Measurements from ENCODE around the gene TRPV3. TPM values are rescaled to one million over a fixed set of nuclear protein-coding genes. Genes with fewer than 3 reads are reported as not detected.
"Not testable (repeated sequence)": the region's sequence is repeated elsewhere in the genome, so short reads cannot be mapped to it uniquely, and the experiment has no call there.

Gene TRPV3
- total and polyA plus RNA-seq, 5 donors from 2014 or later = 0.06 to 0.25 TPM; not detected in 3

DNA sequence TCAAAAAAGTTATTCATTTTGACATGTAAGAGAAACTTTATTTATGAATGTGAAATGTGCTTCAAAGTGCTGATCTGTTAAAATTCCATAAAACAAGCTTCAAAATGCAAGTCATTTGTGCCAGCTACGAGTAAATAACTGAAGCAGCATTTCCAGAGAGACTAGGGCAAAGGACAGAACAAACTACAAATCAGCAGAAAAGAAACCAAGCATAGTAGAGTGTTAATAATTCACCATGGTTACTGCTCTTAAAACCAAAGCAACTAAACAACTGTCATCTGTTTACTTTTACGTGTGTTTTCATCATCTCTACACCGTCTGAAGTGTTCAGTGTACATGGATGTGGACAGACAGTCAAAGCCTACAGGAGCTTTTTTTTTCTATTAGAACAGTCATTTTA lies 83.4 kb downstream of the TRPV3 start:
- no peak for ATAC-seq (ENCODE audit: low read depth in 2 of 2)
- no peaks in the 10 kb centered on the region for H3K36me3 ChIP-seq (ENCODE audit: control insufficient read depth, insufficient read depth, low read length)
- Mint-ChIP-seq H3K4me1 (peaks cover 0 to 3% (median 0%) of the 10 kb centered on the region in 4 donors), H3K9me3 (no peaks in the 10 kb centered on the region), H3K4me3 (no peak overlapping the region), H3K27me3 (peaks cover 14% of the 10 kb centered on the region), H3K36me3 (no peaks in the 10 kb centered on the region), H3K27ac (no peak overlapping the region)
- peaks cover 1% of the 10 kb centered on the region for H3K27me3 ChIP-seq (ENCODE audit: control insufficient read depth, insufficient read depth, low read length)
- H3K9me3 ChIP-seq (ENCODE audit: control insufficient read depth in 2 of 2, low read length in 2 of 2) = no peaks in the 10 kb centered on the region
- H3K27ac ChIP-seq (ENCODE audit: insufficient read depth, low read length, poor library complexity, severe bottlenecking) = no peak overlapping the region
- H3K4me1 ChIP-seq (ENCODE audit: control insufficient read depth, insufficient read depth, low read length, poor library complexity, severe bottlenecking) = no peaks in the 10 kb centered on the region
- H3K4me3 ChIP-seq (ENCODE audit: low read depth, low read length) = no peak overlapping the region
- DNase-seq = no peak

GRCh38 chr17:3472137-3472536 lies 85.5 kb downstream of the TRPV3 start:
- Mint-ChIP-seq H3K27ac (no peak overlapping the region), H3K4me1 (peaks cover 0 to 3% (median 0%) of the 10 kb centered on the region in 4 donors), H3K4me3 (no peak overlapping the region), H3K36me3 (no peaks in the 10 kb centered on the region), H3K9me3 (peaks cover 0 to 1% (median 0%) of the 10 kb centered on the region in 7 donors), H3K27me3 (peaks cover 9% of the 10 kb centered on the region)
- H3K4me1 ChIP-seq (ENCODE audit: control insufficient read depth, insufficient read depth, low read length, poor library complexity, severe bottlenecking) = no peaks in the 10 kb centered on the region
- no peak overlapping the region for H3K27ac ChIP-seq (ENCODE audit: insufficient read depth, low read length, poor library complexity, severe bottlenecking)
- DNase-seq (no peak), ATAC-seq (ENCODE audit: low read depth in 2 of 2) (no peak)
- peaks cover 3% of the 10 kb centered on the region for H3K27me3 ChIP-seq (ENCODE audit: control insufficient read depth, insufficient read depth, low read length)
- H3K4me3 ChIP-seq (ENCODE audit: low read depth, low read length) = no peak overlapping the region
- H3K9me3 ChIP-seq (ENCODE audit: control insufficient read depth in 2 of 2, low read length in 2 of 2) = no peaks in the 10 kb centered on the region
- no peaks in the 10 kb centered on the region for H3K36me3 ChIP-seq (ENCODE audit: control insufficient read depth, insufficient read depth, low read length)

DNA sequence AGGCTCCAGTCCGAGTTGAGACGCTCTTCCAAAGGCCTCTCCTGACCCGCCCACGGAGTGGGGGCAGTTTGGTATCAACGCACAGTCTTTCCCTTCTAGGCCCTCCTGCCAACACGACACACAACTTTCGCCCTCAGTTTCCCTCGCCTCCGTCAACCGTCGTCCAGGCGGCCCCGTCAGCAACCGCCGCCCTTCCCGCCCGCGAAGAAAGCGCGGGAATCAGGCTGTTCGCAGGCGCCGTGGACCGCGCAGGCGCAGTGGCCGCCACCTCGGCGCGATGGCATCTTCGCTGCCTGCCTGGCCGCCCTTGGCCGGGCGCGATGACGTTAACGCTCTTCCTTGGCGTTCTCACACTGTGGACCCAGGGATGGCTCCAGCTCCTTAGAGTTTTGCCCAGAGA lies 86.0 kb downstream of the TRPV3 start, which contains the start of gene SPATA22:
Gene SPATA22 (minus strand): TSS at position 221 of the 400 bp plus-strand sequence. CDS start 2,494 bp downstream, outside the sequence.
- Mint-ChIP-seq H3K4me1 (peaks cover 0 to 3% (median 0%) of the 10 kb centered on the region in 4 donors), H3K9me3 (peaks cover 0 to 1% (median 0%) of the 10 kb centered on the region in 7 donors), H3K27me3 (peaks cover 9% of the 10 kb centered on the region), H3K27ac (no peak within 1 kb of the TSS), H3K36me3 (no peaks in the 10 kb centered on the region), H3K4me3 (no peak within 1 kb of the TSS)
- H3K27ac ChIP-seq (ENCODE audit: insufficient read depth, low read length, poor library complexity, severe bottlenecking) = no peak within 1 kb of the TSS
- H3K36me3 ChIP-seq (ENCODE audit: control insufficient read depth, insufficient read depth, low read length) = no peaks in the 10 kb centered on the region
- H3K27me3 ChIP-seq (ENCODE audit: control insufficient read depth, insufficient read depth, low read length) = peaks cover 3% of the 10 kb centered on the region
- no peak for ATAC-seq (ENCODE audit: low read depth in 2 of 2)
- H3K4me1 ChIP-seq (ENCODE audit: control insufficient read depth, insufficient read depth, low read length, poor library complexity, severe bottlenecking) = no peaks in the 10 kb centered on the region
- DNase-seq = no peak
- H3K9me3 ChIP-seq (ENCODE audit: control insufficient read depth in 2 of 2, low read length in 2 of 2) = no peaks in the 10 kb centered on the region
- no peak within 1 kb of the TSS for H3K4me3 ChIP-seq (ENCODE audit: low read depth, low read length)

GRCh38 chr17:3469529-3469928 lies 88.1 kb downstream of the TRPV3 start:
- DNase-seq = no peak
- no peaks in the 10 kb centered on the region for H3K36me3 ChIP-seq (ENCODE audit: control insufficient read depth, insufficient read depth, low read length)
- Mint-ChIP-seq H3K27ac (no peak overlapping the region), H3K4me1 (no peaks in the 10 kb centered on the region), H3K9me3 (peaks cover 0 to 1% (median 0%) of the 10 kb centered on the region in 7 donors), H3K27me3 (peaks cover 11% of the 10 kb centered on the region), H3K4me3 (no peak overlapping the region), H3K36me3 (no peaks in the 10 kb centered on the region)
- no peak overlapping the region for H3K4me3 ChIP-seq (ENCODE audit: low read depth, low read length)
- no peak for ATAC-seq (ENCODE audit: low read depth in 2 of 2)
- no peaks in the 10 kb centered on the region for H3K9me3 ChIP-seq (ENCODE audit: control insufficient read depth in 2 of 2, low read length in 2 of 2)
- H3K27ac ChIP-seq (ENCODE audit: insufficient read depth, low read length, poor library complexity, severe bottlenecking) = no peak overlapping the region
- H3K27me3 ChIP-seq (ENCODE audit: control insufficient read depth, insufficient read depth, low read length) = peaks cover 3% of the 10 kb centered on the region
- H3K4me1 ChIP-seq (ENCODE audit: control insufficient read depth, insufficient read depth, low read length, poor library complexity, severe bottlenecking) = no peaks in the 10 kb centered on the region

DNA sequence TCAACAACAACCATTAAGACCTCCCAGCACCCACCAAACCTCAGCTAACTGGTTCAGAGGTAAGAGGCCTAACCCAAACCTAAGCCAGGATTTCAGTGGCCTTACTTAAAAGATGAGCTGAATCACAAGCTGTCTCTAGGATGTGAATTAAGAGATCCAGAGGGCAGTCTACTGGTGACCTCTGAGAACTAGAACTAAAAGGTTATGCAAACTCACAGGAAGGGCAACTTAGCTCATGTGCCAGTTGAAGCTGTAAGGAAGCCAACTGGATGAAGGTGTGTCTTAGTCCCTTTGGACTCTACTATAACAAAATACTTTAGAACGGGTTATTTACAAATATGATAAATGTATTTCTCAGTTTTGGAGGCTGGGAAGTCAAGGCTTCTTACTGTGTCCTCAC lies 91.3 kb downstream of the TRPV3 start:
- not testable (repeated sequence) for DNase-seq; H3K36me3 ChIP-seq (ENCODE audit: control insufficient read depth, insufficient read depth, low read length); H3K4me3 ChIP-seq (ENCODE audit: low read depth, low read length); H3K27ac Mint-ChIP-seq; ATAC-seq (ENCODE audit: low read depth in 2 of 2); H3K9me3 Mint-ChIP-seq; H3K4me1 Mint-ChIP-seq; H3K9me3 ChIP-seq (ENCODE audit: control insufficient read depth in 2 of 2, low read length in 2 of 2); H3K27ac ChIP-seq (ENCODE audit: insufficient read depth, low read length, poor library complexity, severe bottlenecking); H3K4me3 Mint-ChIP-seq; H3K27me3 ChIP-seq (ENCODE audit: control insufficient read depth, insufficient read depth, low read length); H3K36me3 Mint-ChIP-seq; H3K4me1 ChIP-seq (ENCODE audit: control insufficient read depth, insufficient read depth, low read length, poor library complexity, severe bottlenecking)
- H3K27me3 Mint-ChIP-seq = peaks cover 11% of the 10 kb centered on the region

Other genes starting within 250 kb of the TRPV3 start
- 0.59 TPM for gene OR3A2, start 171.5 kb downstream of the TRPV3 start, total RNA-seq
- 1 to 10 TPM in 1 of 4 donors, under 1 TPM in 2, not detected in 1; 0.10 to 1.0 (median 0.39) TPM for gene OR3A2, start 171.5 kb downstream of the TRPV3 start, polyA plus RNA-seq
- gene OR1E1, start 159.4 kb downstream of the TRPV3 start, total RNA-seq = not detected
- not detected for gene OR1E1, start 159.4 kb downstream of the TRPV3 start, polyA plus RNA-seq
- not detected for gene OR3A3, start 146.4 kb downstream of the TRPV3 start, total RNA-seq
- gene OR3A3, start 146.4 kb downstream of the TRPV3 start, polyA plus RNA-seq = not detected
- gene OR1E2, start 124.0 kb downstream of the TRPV3 start, total RNA-seq = not detected
- not detected for gene OR1E2, start 124.0 kb downstream of the TRPV3 start, polyA plus RNA-seq
- gene SPATA22, start 86.0 kb downstream of the TRPV3 start, total RNA-seq = not detected
- gene SPATA22, start 86.0 kb downstream of the TRPV3 start, polyA plus RNA-seq = under 1 TPM in 1 of 4 donors, not detected in 3; 0.23 TPM
- not detected for gene ASPA, start 81.8 kb downstream of the TRPV3 start, total RNA-seq
- gene ASPA, start 81.8 kb downstream of the TRPV3 start, polyA plus RNA-seq = not detected
- gene TRPV1, start 51.6 kb upstream of the TRPV3 start, total RNA-seq = 3.4 TPM
- 1 to 10 TPM in 1 of 4 donors, under 1 TPM in 2, not detected in 1; 0.25 to 1.3 (median 0.70) TPM for gene TRPV1, start 51.6 kb upstream of the TRPV3 start, polyA plus RNA-seq
- gene SHPK, start 78.4 kb upstream of the TRPV3 start, total RNA-seq = 7.5 TPM
- 1 to 10 TPM; 6.1 to 8.5 (median 6.8) TPM for gene SHPK, start 78.4 kb upstream of the TRPV3 start, polyA plus RNA-seq
- gene CTNS, start 78.9 kb upstream of the TRPV3 start, total RNA-seq = 10.0 TPM
- 10 to 100 TPM; 10.2 to 11.5 (median 10.4) TPM for gene CTNS, start 78.9 kb upstream of the TRPV3 start, polyA plus RNA-seq
- 14.9 TPM for gene TAX1BP3, start 110.8 kb upstream of the TRPV3 start, total RNA-seq
- 10 to 100 TPM; 33.2 to 43.6 (median 35.7) TPM for gene TAX1BP3, start 110.8 kb upstream of the TRPV3 start, polyA plus RNA-seq
- gene EMC6, start 111.0 kb upstream of the TRPV3 start, total RNA-seq = 27.2 TPM
- gene EMC6, start 111.0 kb upstream of the TRPV3 start, polyA plus RNA-seq = 100 to 1,000 TPM; 112 to 125 (median 117) TPM
- 16.7 TPM for gene P2RX5, start 138.3 kb upstream of the TRPV3 start, total RNA-seq
- gene P2RX5, start 138.3 kb upstream of the TRPV3 start, polyA plus RNA-seq = 10 to 100 TPM; 11.8 to 21.0 (median 14.5) TPM
- 0.27 TPM for gene HASPIN, start 166.1 kb upstream of the TRPV3 start, total RNA-seq
- gene HASPIN, start 166.1 kb upstream of the TRPV3 start, polyA plus RNA-seq = under 1 TPM; 0.07 to 0.53 (median 0.34) TPM
- 14.2 TPM for gene ITGAE, start 243.4 kb upstream of the TRPV3 start, total RNA-seq
- 10 to 100 TPM; 32.5 to 46.4 (median 38.9) TPM for gene ITGAE, start 243.4 kb upstream of the TRPV3 start, polyA plus RNA-seq

All from CD4-positive, CD25-positive, alpha-beta regulatory T cell (primary cell).